Globus pallidus (tissue), 1 donor: Measurements from ENCODE around the gene FAM107B.

Source experiments
- DNase-seq: peaks from one replicate; pipeline ENCODE4 v3.0.0-alpha.2; 2015; ENCODE audit warnings: low spot score

The FAM107B gene

GRCh38 chr10:14556285-14556956 is 218.3 kb downstream of the FAM107B start:
- no peak for DNase-seq

- DNase-seq: no peak
Observed at GRCh38 chr10:14555807-14556206, 218.9 kb downstream of the FAM107B start.

- no peak for DNase-seq
Observed at GRCh38 chr10:14554491-14555205, 220.0 kb downstream of the FAM107B start.

- DNase-seq: no peak
Observed at GRCh38 chr10:14554091-14554490, 220.6 kb downstream of the FAM107B start.

GRCh38 chr10:14553448-14553847 is 221.2 kb downstream of the FAM107B start:
- DNase-seq: no peak

GRCh38 chr10:14552015-14552414 is 222.7 kb downstream of the FAM107B start:
- DNase-seq: no peak

GRCh38 chr10:14550471-14550981 is 224.2 kb downstream of the FAM107B start:
- no peak for DNase-seq

- DNase-seq: peak; percentile 73
Observed at GRCh38 chr10:14549496-14549895, 225.2 kb downstream of the FAM107B start.

- DNase-seq: no peak
Observed at GRCh38 chr10:14548970-14549369, 225.7 kb downstream of the FAM107B start.

GRCh38 chr10:14548474-14548873 is 226.2 kb downstream of the FAM107B start:
- no peak for DNase-seq

GRCh38 chr10:14547816-14548215 is 226.9 kb downstream of the FAM107B start:
- no peak for DNase-seq

GRCh38 chr10:14545827-14546226 is 228.9 kb downstream of the FAM107B start:
- no peak for DNase-seq

GRCh38 chr10:14543904-14544210 is 230.8 kb downstream of the FAM107B start:
- no peak for DNase-seq

- DNase-seq: no peak
Observed at GRCh38 chr10:14543046-14543903, 231.4 kb downstream of the FAM107B start.

GRCh38 chr10:14541379-14541778 is 233.3 kb downstream of the FAM107B start:
- no peak for DNase-seq

- DNase-seq: no peak
Observed at GRCh38 chr10:14540611-14541010, 234.1 kb downstream of the FAM107B start.

- DNase-seq: no peak
Observed at GRCh38 chr10:14540062-14540461, 234.6 kb downstream of the FAM107B start.

GRCh38 chr10:14539176-14539575 is 235.5 kb downstream of the FAM107B start:
- no peak for DNase-seq

GRCh38 chr10:14536241-14537213 is 238.2 kb downstream of the FAM107B start:
- peak; percentile 48 for DNase-seq

GRCh38 chr10:14535457-14536130 is 239.1 kb downstream of the FAM107B start:
- no peak for DNase-seq

- no peak for DNase-seq
Observed at GRCh38 chr10:14534152-14534551, 240.5 kb downstream of the FAM107B start.
